ENCODE results near the gene SOX6. TPM values are rescaled to one million over a fixed set of nuclear protein-coding genes. Genes with fewer than 3 reads are reported as not detected.

SOX6 gene
- total and polyA plus RNA-seq, 2 donors (not counting 1 experiment from before 2014, with no cell fraction given), result 3.0 to 5.1 TPM

- no peaks in the 10 kb centered on the region for H3K27me3 ChIP-seq (ENCODE audit: control insufficient read depth, insufficient read depth, low read length)
- no peak overlapping the region for H3K27ac ChIP-seq (ENCODE audit: insufficient read depth, low read length)
- H4K20me1 ChIP-seq (ENCODE audit: control insufficient read depth, extremely low read depth, insufficient read depth, low read length), result no peaks in the 10 kb centered on the region
- DNase-seq (ENCODE audit: low read depth in 2 of 2), result no peak
- H3K79me2 ChIP-seq (ENCODE audit: control insufficient read depth, insufficient read depth, low read length), result no peaks in the 10 kb centered on the region
- H3K36me3 ChIP-seq (ENCODE audit: control insufficient read depth, insufficient read depth, low read length), result no peaks in the 10 kb centered on the region
- no peak for TF ChIP-seq EZH2 (IDR thresholded peaks at IDR 0.05; ENCODE audit: low read length, missing control alignments)
- H3K4me3 ChIP-seq (replicated peaks in 1 of 4; ENCODE audit: control extremely low read depth in 1 of 4, insufficient read depth in 1 of 4, low read depth in 3 of 4, low read length in 4 of 4), result no peak overlapping the region
- H3K4me1 ChIP-seq (ENCODE audit: control insufficient read depth, extremely low read depth, insufficient read depth, low read length), result no peaks in the 10 kb centered on the region
- no peak overlapping the region for H2AFZ ChIP-seq (ENCODE audit: low read length)
- H3K4me2 ChIP-seq (ENCODE audit: extremely low read depth, insufficient read depth, low read length), result no peak overlapping the region
- H3K9ac ChIP-seq (ENCODE audit: insufficient read depth, low read length), result no peak overlapping the region
- no peaks in the 10 kb centered on the region for H3K9me3 ChIP-seq (ENCODE audit: control insufficient read depth, insufficient read depth, low read depth, low read length)
These were observed 4.9 kb upstream of the SOX6 start for GRCh38 chr11:16361108-16361865.

- no peaks in the 10 kb centered on the region for H3K9me3 ChIP-seq (ENCODE audit: control insufficient read depth, insufficient read depth, low read depth, low read length)
- no peaks in the 10 kb centered on the region for H3K36me3 ChIP-seq (ENCODE audit: control insufficient read depth, insufficient read depth, low read length)
- H3K79me2 ChIP-seq (ENCODE audit: control insufficient read depth, insufficient read depth, low read length), result no peaks in the 10 kb centered on the region
- H3K4me2 ChIP-seq (ENCODE audit: extremely low read depth, insufficient read depth, low read length), result no peak overlapping the region
- no peak overlapping the region for H3K4me3 ChIP-seq (replicated peaks in 1 of 4; ENCODE audit: control extremely low read depth in 1 of 4, insufficient read depth in 1 of 4, low read depth in 3 of 4, low read length in 4 of 4)
- H3K4me1 ChIP-seq (ENCODE audit: control insufficient read depth, extremely low read depth, insufficient read depth, low read length), result no peaks in the 10 kb centered on the region
- H3K27me3 ChIP-seq (ENCODE audit: control insufficient read depth, insufficient read depth, low read length), result no peaks in the 10 kb centered on the region
- no peak for DNase-seq (ENCODE audit: low read depth in 2 of 2)
- H2AFZ ChIP-seq (ENCODE audit: low read length), result no peak overlapping the region
- H3K27ac ChIP-seq (ENCODE audit: insufficient read depth, low read length), result no peak overlapping the region
- no peaks in the 10 kb centered on the region for H4K20me1 ChIP-seq (ENCODE audit: control insufficient read depth, extremely low read depth, insufficient read depth, low read length)
- H3K9ac ChIP-seq (ENCODE audit: insufficient read depth, low read length), result no peak overlapping the region
- TF ChIP-seq CTCF (conservative IDR thresholded peaks at IDR 0.05 in 1 of 2, IDR thresholded peaks at IDR 0.05 in 1 of 2; ENCODE audit: low read depth in 1 of 2, low read length in 2 of 2), result no peak
- no peak for TF ChIP-seq EZH2 (IDR thresholded peaks at IDR 0.05; ENCODE audit: low read length, missing control alignments)
These were observed 3.0 kb upstream of the SOX6 start for GRCh38 chr11:16359369-16359768.

- DNase-seq (ENCODE audit: low read depth in 2 of 2), result no peak
- H3K79me2 ChIP-seq (ENCODE audit: control insufficient read depth, insufficient read depth, low read length), result no peaks in the 10 kb centered on the region
- no peak overlapping the region for H3K4me2 ChIP-seq (ENCODE audit: extremely low read depth, insufficient read depth, low read length)
- H3K4me3 ChIP-seq (replicated peaks in 1 of 4; ENCODE audit: control extremely low read depth in 1 of 4, insufficient read depth in 1 of 4, low read depth in 3 of 4, low read length in 4 of 4), result no peak overlapping the region
- no peaks in the 10 kb centered on the region for H3K36me3 ChIP-seq (ENCODE audit: control insufficient read depth, insufficient read depth, low read length)
- no peaks in the 10 kb centered on the region for H3K27me3 ChIP-seq (ENCODE audit: control insufficient read depth, insufficient read depth, low read length)
- no peak overlapping the region for H2AFZ ChIP-seq (ENCODE audit: low read length)
- TF ChIP-seq CTCF (conservative IDR thresholded peaks at IDR 0.05 in 1 of 2, IDR thresholded peaks at IDR 0.05 in 1 of 2; ENCODE audit: low read depth in 1 of 2, low read length in 2 of 2) (no peak), EZH2 (IDR thresholded peaks at IDR 0.05; ENCODE audit: low read length, missing control alignments) (no peak)
- H3K4me1 ChIP-seq (ENCODE audit: control insufficient read depth, extremely low read depth, insufficient read depth, low read length), result no peaks in the 10 kb centered on the region
- H4K20me1 ChIP-seq (ENCODE audit: control insufficient read depth, extremely low read depth, insufficient read depth, low read length), result no peaks in the 10 kb centered on the region
- H3K27ac ChIP-seq (ENCODE audit: insufficient read depth, low read length), result no peak overlapping the region
- no peak overlapping the region for H3K9ac ChIP-seq (ENCODE audit: insufficient read depth, low read length)
- H3K9me3 ChIP-seq (ENCODE audit: control insufficient read depth, insufficient read depth, low read depth, low read length), result no peaks in the 10 kb centered on the region
These were observed 2.4 kb upstream of the SOX6 start for GRCh38 chr11:16358726-16359125.

All from fibroblast of lung (primary cell).